HCEC 1CT (cell line): Measurements from ENCODE around the gene IGFBP3.
A peak's percentile ranks its signal among the peaks of the same experiment; 100 is the strongest.

Source experiments
- DNase-seq: peaks from one replicate; pipeline ENCODE4 v3.0.0-alpha.2; 2017

The IGFBP3 gene

GRCh38 chr7:45922810-45923209, 1.7 kb upstream of the IGFBP3 start:
- peak; percentile 26 for DNase-seq

GRCh38 chr7:45921699-45922519, 837 bp upstream of the IGFBP3 start:
- DNase-seq = peak; percentile 74

- no peak for DNase-seq
Measured at GRCh38 chr7:45921381-45921698, 268 bp upstream of the IGFBP3 start.

- no peak for DNase-seq
Measured at GRCh38 chr7:45919993-45920459, 1.0 kb downstream of the IGFBP3 start.

- DNase-seq = no peak
Measured at GRCh38 chr7:45919231-45919784, 1.8 kb downstream of the IGFBP3 start.

GRCh38 chr7:45918556-45918955, 2.5 kb downstream of the IGFBP3 start:
- DNase-seq = no peak

GRCh38 chr7:45917658-45918057, 3.4 kb downstream of the IGFBP3 start:
- DNase-seq = peak; percentile 47

GRCh38 chr7:45917064-45917463, 4.0 kb downstream of the IGFBP3 start:
- DNase-seq = no peak

- DNase-seq = no peak
Measured at GRCh38 chr7:45915606-45916005, 5.5 kb downstream of the IGFBP3 start.

- DNase-seq = no peak
Measured at GRCh38 chr7:45914911-45915310, 6.2 kb downstream of the IGFBP3 start.

GRCh38 chr7:45912972-45913371, 8.1 kb downstream of the IGFBP3 start:
- DNase-seq = no peak

GRCh38 chr7:45911311-45911710, 9.8 kb downstream of the IGFBP3 start:
- no peak for DNase-seq

GRCh38 chr7:45910855-45911254, 10.2 kb downstream of the IGFBP3 start:
- no peak for DNase-seq

- no peak for DNase-seq
Measured at GRCh38 chr7:45909561-45909960, 11.5 kb downstream of the IGFBP3 start.

GRCh38 chr7:45902820-45903219, 18.3 kb downstream of the IGFBP3 start:
- no peak for DNase-seq

GRCh38 chr7:45901566-45901965, 19.5 kb downstream of the IGFBP3 start:
- DNase-seq = no peak

GRCh38 chr7:45898222-45898621, 22.9 kb downstream of the IGFBP3 start:
- no peak for DNase-seq

GRCh38 chr7:45897042-45897690, 23.9 kb downstream of the IGFBP3 start:
- peak; percentile 53 for DNase-seq

GRCh38 chr7:45894665-45895062, 26.4 kb downstream of the IGFBP3 start:
- no peak for DNase-seq

GRCh38 chr7:45893996-45894664, 26.9 kb downstream of the IGFBP3 start:
- DNase-seq = no peak

- no peak for DNase-seq
Measured at GRCh38 chr7:45893374-45893995, 27.6 kb downstream of the IGFBP3 start.

- no peak for DNase-seq
Measured at GRCh38 chr7:45892407-45893035, 28.6 kb downstream of the IGFBP3 start.
